Renal cortex interstitium (tissue), 11 donors: Measurements from ENCODE around the gene BCL7A. TPM values are rescaled to one million over a fixed set of nuclear protein-coding genes. Genes with fewer than 3 reads are reported as not detected.
A peak's percentile ranks its signal among the peaks of the same experiment; 100 is the strongest.
"Not testable (repeated sequence)": the region's sequence is repeated elsewhere in the genome, so short reads cannot be mapped to it uniquely, and the experiment has no call there.

ENCODE experiments used
- DNase-seq, 11 donors: peaks; one replicate each; pipeline ENCODE4 v3.0.0-alpha.2; 2013; ENCODE audit warnings: low read depth in 9 of 11, low spot score in 4 of 11; ENCODE audit errors: extremely low read depth in 1 of 11
- polyA plus RNA-seq, 3 donors: library from polyadenylated mRNA; unstranded; fragments of 120-200 nt; gene quantifications; one replicate each; pipeline ENCODE4 v1.2.1, GENCODE V29; 2013; ENCODE audit not compliant: insufficient read length in 3 of 3

BCL7A gene
- polyA plus RNA-seq, 3 donors, result 37.5 to 41.7 (median 41.3) TPM

GRCh38 chr12:122040579-122041386 lies 19.1 kb downstream of the BCL7A start:
- DNase-seq, result peak in 4 of 11 donors; percentile 49 to 89 (median 74)

GRCh38 chr12:122041458-122041857 lies 19.8 kb downstream of the BCL7A start:
- DNase-seq, result not testable (repeated sequence)

GRCh38 chr12:122042910-122043309 lies 21.2 kb downstream of the BCL7A start:
- DNase-seq, result no peak

GRCh38 chr12:122043476-122043875 lies 21.8 kb downstream of the BCL7A start:
- no peak for DNase-seq

GRCh38 chr12:122045262-122045661 lies 23.6 kb downstream of the BCL7A start:
- no peak for DNase-seq

GRCh38 chr12:122046145-122046544 lies 24.5 kb downstream of the BCL7A start:
- DNase-seq, result no peak

- DNase-seq, result no peak
These were observed 26.5 kb downstream of the BCL7A start for GRCh38 chr12:122048151-122048550.

GRCh38 chr12:122049827-122050226 lies 28.1 kb downstream of the BCL7A start:
- DNase-seq, result no peak

- DNase-seq, result no peak
These were observed 29.0 kb downstream of the BCL7A start for GRCh38 chr12:122050706-122051105.

- DNase-seq, result no peak
These were observed 29.7 kb downstream of the BCL7A start for GRCh38 chr12:122051231-122051876.

GRCh38 chr12:122052285-122052684 lies 30.6 kb downstream of the BCL7A start:
- DNase-seq, result no peak

- DNase-seq, result no peak
These were observed 33.3 kb downstream of the BCL7A start for GRCh38 chr12:122054842-122055520.

- not testable (repeated sequence) for DNase-seq
These were observed 34.7 kb downstream of the BCL7A start for GRCh38 chr12:122056406-122056805.

- DNase-seq, result no peak
These were observed 35.5 kb downstream of the BCL7A start for GRCh38 chr12:122057007-122057735.

GRCh38 chr12:122057769-122058168 lies 36.1 kb downstream of the BCL7A start:
- no peak for DNase-seq

- no peak for DNase-seq
These were observed 37.0 kb downstream of the BCL7A start for GRCh38 chr12:122058549-122059149.

- DNase-seq, result no peak
These were observed 37.7 kb downstream of the BCL7A start for GRCh38 chr12:122059203-122059960.

- DNase-seq, result peak in 1 of 11 donors; percentile 55
These were observed 38.4 kb downstream of the BCL7A start for GRCh38 chr12:122060081-122060501.
